ENCODE measurements around the gene TRIO. TPM values are rescaled to one million over a fixed set of nuclear protein-coding genes. Genes with fewer than 3 reads are reported as not detected.

The TRIO gene
- total and polyA plus RNA-seq, 2 donors (not counting 3 experiments of a cell fraction or from before 2014, with no cell fraction given) = 82.9 to 248 TPM

- no peaks in the 10 kb centered on the region for H3K9me3 ChIP-seq (replicated peaks; ENCODE audit: control insufficient read depth, insufficient read depth, low read length)
- peaks cover 14% of the 10 kb centered on the region for H3K4me1 ChIP-seq (ENCODE audit: control insufficient read depth, extremely low read depth, insufficient read depth, low read length)
- POLR2A ChIA-PET = no interaction called here
- intact Hi-C loops (cut with micrococcal nuclease) = no loop called here
- dilution Hi-C loops (cut with MboI; ENCODE audit: extremely low pct_ligation_motif_present, low sequenced_read_pairs) = loop anchor here (25.0 kb wide), 1 partner anchor 294 kb away; no protein-coding TSS in a partner anchor
- BruUV-seq (replicated peaks) = no TSS peak
- TF ChIP-seq MAX (IDR thresholded peaks at IDR 0.05; ENCODE audit: insufficient read depth, insufficient read length) (no peak), GATA2 (IDR thresholded peaks at IDR 0.05; ENCODE audit: insufficient read depth, insufficient read length, low read depth, low read length) (no peak), JUN (IDR thresholded peaks at IDR 0.05; ENCODE audit: borderline replicate concordance, insufficient read depth, insufficient read length, low read depth) (no peak), FOS (IDR thresholded peaks at IDR 0.05; ENCODE audit: borderline replicate concordance, insufficient read depth, low read length) (no peak), CTCF (IDR thresholded peaks at IDR 0.05; ENCODE audit: extremely low read depth in 1 of 2, insufficient read depth in 1 of 2, low read depth in 1 of 2, low read length in 2 of 2) (no peak), MYC (IDR thresholded peaks at IDR 0.05; ENCODE audit: low read depth, low read length) (no peak), EZH2 (IDR thresholded peaks at IDR 0.05; ENCODE audit: borderline replicate concordance, low read depth, low read length, severe bottlenecking) (no peak)
- H3K9me1 ChIP-seq (replicated peaks; ENCODE audit: control insufficient read depth, extremely low read depth, insufficient read depth, low read length) = no peaks in the 10 kb centered on the region
- H3K27ac ChIP-seq (ENCODE audit: insufficient read depth, low read depth, low read length) = no peak overlapping the region
- peaks cover 12% of the 10 kb centered on the region for H4K20me1 ChIP-seq (replicated peaks; ENCODE audit: control insufficient read depth, extremely low read depth, insufficient read depth, low read length)
- no peak for FAIRE-seq
- H3K4me3 ChIP-seq (replicated peaks in 1 of 3; ENCODE audit: insufficient read depth in 1 of 3, low read depth in 1 of 3, low read length in 3 of 3) = no peak overlapping the region
- H3K9ac ChIP-seq (replicated peaks; ENCODE audit: extremely low read depth, insufficient read depth, low read length) = no peak overlapping the region
- no peak overlapping the region for H3K4me2 ChIP-seq (ENCODE audit: insufficient read depth, low read length)
- H3K27me3 ChIP-seq (ENCODE audit: control insufficient read depth in 2 of 2, insufficient read depth in 2 of 2, low read length in 2 of 2) = no peaks in the 10 kb centered on the region
- H3K79me2 ChIP-seq (ENCODE audit: control insufficient read depth, insufficient read depth, low read length) = peaks cover 99% of the 10 kb centered on the region
- DNase-seq (ENCODE audit: low read depth, low spot score) = no peak
- CTCF ChIA-PET = no interaction called here
- no peak overlapping the region for H2AFZ ChIP-seq (ENCODE audit: low read depth, low read length)
- H3K36me3 ChIP-seq (ENCODE audit: control insufficient read depth in 2 of 2, extremely low read depth in 1 of 2, insufficient read depth in 2 of 2, low read length in 2 of 2) = peaks cover 10 to 12% of the 10 kb centered on the region in 2 experiments
Observed at GRCh38 chr5:14281746-14282181, 138.6 kb downstream of the TRIO start.
